HG03135 (cell line): ENCODE measurements around the gene SASS6.

ENCODE experiments used
- ATAC-seq: cut with Tn5 transposase; IDR thresholded peaks from one replicate; pipeline ENCODE4 v1.9.1; 2021; ENCODE audit warnings: mild to moderate bottlenecking, moderate library complexity; ENCODE audit not compliant: unreplicated experiment

Gene SASS6

GRCh38 chr1:100109554-100110066 is 23.1 kb downstream of the SASS6 start:
- no peak for ATAC-seq

- no peak for ATAC-seq
These were observed 25.0 kb downstream of the SASS6 start for GRCh38 chr1:100107696-100108095.

- ATAC-seq, result no peak
These were observed 31.2 kb downstream of the SASS6 start for GRCh38 chr1:100101564-100101963.

- no peak for ATAC-seq
These were observed 32.5 kb downstream of the SASS6 start for GRCh38 chr1:100100202-100100601.

DNA sequence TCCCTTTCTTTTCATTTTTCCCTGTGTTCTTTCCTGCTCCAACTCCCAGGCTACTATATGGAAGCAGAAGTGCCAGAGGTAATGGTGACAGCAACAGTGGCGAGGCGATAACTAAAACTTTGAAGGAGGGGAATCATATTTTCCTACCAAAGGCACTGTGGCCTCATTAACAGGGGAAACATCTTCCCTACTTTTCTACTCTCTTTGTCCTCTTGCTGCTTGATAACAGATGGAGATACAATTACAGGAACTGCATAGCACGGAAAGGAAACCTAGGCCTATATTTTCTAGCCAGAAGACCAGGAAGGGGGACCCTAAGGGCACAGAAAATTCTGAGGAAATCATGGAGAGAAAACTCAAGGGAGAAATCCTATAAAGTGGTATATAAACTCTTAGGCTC is 42.3 kb downstream of the SASS6 start:
- no peak for ATAC-seq

DNA sequence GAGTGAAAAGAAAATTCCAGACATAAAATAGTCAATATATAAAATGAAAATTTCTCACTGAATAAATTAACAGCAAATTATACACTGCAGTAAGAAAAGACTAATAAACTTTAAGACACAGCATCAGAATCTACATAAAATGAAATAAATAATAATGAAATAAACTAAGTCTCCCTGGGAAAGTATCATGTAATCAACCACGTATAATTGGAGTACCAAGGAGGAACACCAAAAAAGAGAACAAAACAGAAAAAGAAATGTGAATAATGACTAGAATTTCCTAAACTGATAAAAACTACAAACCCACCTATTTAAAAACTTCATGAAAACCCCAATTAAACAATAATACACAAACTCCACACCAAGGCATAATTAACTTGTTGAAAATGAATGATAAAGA is 43.6 kb downstream of the SASS6 start:
- no peak for ATAC-seq

DNA sequence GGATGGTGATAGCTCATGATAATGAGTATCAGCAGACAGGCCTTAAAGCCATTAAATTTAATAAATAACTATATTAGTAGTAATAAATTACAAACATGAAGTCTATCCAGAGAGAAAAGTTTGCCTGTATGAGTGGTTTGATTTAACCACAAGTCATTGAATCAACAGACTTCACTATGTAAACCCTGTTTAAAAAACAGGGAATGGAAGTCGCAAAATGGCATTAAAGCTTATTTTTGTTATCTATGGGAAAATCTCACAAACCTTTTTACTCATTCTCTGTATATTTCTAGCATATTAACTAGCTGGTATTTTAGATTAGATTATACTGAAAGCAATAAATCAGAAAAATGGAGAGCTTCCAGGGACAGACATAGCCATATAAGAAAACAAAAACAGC is 45.3 kb downstream of the SASS6 start:
- ATAC-seq, result no peak

- no peak for ATAC-seq
These were observed 52.4 kb downstream of the SASS6 start for GRCh38 chr1:100080331-100080730.

DNA sequence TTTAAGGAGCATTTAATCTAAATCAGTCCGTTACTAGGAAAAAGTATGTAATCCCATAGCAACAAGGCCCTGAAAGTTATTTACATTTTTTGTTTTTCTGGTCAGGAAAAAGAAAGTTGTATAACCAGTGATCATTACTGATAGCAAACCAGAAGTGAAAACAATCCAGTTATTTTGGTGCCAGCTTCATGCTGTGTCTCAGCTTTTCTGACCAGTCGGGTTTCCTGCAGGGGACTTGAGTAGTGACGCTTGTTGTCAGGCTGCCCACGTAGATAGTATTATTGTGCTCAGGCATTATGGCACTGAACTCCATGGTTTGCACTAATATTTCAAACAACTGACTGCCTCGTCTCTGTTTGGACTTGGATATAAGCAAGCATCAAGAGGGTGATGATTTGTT is 55.2 kb downstream of the SASS6 start:
- ATAC-seq, result peak; percentile 46

DNA sequence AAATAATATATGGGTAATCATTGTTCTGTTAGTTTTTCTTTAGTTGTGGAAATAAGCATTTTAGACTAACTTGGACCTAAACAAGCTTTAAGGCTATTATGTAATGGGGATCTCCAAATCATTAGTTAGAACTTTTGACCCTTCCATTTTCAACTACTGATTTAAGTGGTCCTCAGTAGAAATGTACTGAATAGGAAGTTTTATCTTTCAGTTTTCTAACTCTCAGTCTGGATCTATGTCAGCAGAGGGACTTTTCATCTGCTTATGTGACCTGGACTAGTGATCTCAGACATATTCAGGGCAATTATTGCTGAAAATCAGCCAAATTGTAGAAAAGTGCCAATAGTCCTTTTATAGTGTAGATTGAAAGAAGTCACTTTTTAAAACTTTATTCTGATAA is 56.0 kb downstream of the SASS6 start:
- peak; percentile 75 for ATAC-seq

DNA sequence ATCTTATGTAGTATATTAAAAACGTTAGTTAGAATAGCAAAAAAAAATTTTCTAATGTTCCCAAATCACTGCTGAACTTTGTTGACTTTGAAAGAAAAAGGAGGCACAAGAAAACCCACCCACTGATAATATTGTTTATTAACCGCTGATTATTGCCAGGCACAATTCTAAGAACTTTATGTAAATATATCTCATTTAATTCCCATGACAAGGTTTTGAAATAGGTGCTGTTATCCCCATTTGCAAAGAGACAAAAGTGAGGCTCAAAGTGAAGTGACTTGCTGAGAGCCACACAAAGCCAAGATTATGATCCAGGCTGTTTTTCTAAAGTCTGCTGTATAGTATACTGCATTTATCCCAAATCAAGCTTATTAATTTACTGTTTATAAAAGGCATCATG is 56.4 kb downstream of the SASS6 start:
- no peak for ATAC-seq

GRCh38 chr1:100075773-100076172 is 57.0 kb downstream of the SASS6 start:
- ATAC-seq, result peak; percentile 52

DNA sequence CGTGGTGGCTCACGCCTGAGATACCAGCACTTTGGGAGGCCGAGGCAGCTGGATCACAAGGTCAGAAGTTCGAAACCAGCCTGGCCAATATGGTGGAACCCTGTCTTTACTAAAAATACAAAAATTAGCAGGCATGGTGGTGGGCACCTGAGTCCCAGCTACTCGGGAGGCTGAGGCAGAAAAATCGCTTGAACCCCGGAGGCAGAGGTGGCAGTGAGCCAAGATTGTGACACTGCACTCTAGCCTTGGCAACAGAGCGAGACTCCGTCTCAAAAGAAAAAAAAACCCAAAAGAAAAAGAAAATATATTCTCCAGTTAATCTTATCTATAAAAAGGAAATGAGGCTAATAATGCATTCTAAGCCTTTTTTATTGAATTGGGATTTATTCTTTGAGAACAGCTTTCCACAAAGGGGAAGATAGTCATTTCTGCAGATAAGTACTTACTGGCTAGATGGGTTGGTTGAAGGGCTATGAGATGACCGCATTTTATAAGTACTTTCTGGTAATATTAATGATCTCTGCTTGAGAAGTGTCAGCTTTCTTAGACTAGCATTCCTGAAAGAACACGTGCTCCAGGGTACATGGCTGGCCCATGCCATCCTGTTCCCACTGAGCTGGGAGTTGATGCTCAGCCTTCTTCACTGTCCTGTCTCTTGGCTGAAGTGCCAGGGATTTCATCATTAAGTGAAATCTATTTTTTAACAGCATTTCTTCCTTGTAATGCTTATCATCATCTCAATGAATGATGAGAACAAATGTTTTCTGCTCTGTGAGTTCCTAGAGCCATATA is 57.9 kb downstream of the SASS6 start:
- ATAC-seq, result no peak

DNA sequence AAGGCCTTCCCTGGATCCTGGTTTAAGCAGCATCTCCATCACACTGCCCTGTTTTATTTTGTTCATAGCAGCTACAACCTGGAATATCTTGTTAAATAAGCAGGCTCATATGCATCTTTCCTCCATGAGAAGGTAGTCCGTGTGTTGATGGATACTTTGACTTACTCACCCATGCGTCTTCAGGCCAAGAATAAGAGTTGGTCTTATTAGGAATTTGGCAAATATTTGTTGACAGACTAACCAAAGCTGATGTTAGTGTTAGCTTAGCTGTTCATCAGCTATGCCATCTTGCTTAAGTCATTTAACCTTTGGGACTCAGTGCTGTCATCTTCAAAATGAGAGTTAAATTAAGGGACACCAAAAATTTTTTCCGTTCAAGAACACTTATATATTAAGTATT is 59.2 kb downstream of the SASS6 start:
- no peak for ATAC-seq

GRCh38 chr1:100070201-100070939 is 62.4 kb downstream of the SASS6 start:
- ATAC-seq, result no peak

DNA sequence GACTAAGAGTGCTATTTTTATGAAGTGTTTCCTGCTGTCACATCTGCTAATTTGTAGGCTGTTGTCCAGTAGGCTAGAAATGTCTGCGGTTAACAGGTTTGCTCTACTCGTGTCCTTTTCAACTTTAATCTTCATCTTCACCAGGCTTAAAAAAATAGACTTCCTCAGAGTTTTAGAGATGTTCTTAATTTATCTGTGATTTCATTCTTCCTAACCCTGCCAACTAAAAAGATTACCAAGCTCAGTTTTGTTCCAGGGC is 66.8 kb downstream of the SASS6 start:
- no peak for ATAC-seq

DNA sequence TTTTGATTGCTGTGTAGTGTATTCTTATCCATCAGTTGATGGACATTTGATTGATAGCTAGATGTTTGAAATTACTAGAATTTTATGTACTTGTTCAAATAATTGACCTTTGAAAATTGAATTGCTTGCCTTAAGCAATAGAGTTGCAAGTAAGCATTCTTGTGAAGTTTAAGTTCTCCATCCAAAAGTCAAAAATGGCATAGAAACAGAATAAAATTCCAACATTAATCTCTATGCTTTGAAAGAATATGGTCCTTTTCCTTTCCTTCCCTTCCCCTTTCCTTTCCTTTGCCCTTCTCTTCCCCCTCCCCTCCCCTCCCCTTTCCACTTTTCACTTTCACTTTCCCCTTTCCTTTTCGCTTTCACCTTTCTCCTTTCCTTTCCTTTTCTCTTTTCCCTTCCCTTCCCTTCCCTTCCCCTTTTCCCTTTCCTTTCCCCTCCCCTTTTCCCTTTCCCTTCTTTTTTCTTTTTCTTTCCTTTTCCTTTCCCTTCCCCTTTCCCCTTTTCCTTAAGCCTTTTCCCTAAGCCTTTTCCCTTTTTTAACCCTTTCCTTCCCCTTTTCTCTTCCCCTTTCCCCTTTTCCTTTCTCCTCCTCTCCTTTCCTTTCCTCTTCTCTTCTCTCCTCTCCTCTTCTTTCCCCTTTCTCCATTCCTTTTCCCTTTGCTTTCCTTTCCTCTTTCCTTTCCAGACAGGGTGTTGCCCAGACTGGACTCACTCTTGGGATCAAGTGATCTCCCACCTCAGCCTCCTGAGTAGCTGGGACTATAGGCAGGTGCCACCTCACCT is 67.4 kb downstream of the SASS6 start:
- ATAC-seq, result no peak

DNA sequence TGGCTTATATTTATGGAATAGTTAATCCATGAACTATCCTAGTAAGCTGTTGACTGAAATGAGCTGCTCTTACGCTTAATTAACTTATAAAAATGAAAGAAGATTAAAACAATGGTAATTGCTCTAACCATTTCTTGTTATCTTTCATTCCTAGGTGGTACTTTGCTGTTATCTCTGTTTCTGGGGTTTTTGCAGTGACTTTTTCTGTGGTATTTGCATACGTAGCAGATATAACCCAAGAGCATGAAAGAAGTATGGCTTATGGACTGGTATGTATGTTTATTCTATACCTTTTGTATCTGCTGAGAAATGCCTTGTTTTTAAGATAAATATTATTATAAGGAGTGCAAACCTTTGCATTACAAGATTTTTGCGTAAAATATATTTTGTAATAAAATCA is 71.0 kb downstream of the SASS6 start:
- ATAC-seq, result no peak

DNA sequence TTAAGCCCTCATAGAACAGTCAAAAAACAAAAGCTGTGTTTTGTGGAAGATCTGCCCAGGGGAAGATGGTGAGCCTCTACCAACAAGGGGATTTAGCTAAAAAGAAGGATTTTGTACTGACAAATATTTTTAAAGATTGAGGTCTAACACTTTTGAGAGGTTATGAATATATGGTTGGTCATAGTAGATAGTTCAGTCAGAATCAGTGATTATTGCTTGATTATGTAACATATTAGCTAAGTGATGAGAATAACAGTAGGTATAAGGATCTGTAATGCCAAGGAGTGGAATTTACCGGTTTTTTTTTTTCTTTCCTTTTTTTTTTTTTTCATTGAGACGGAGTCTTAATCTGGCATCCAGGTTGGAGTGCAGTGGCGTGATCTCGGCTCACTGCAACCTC is 79.0 kb downstream of the SASS6 start:
- no peak for ATAC-seq

- ATAC-seq, result no peak
These were observed 79.6 kb downstream of the SASS6 start for GRCh38 chr1:100053119-100053518.

- no peak for ATAC-seq
These were observed 80.8 kb downstream of the SASS6 start for GRCh38 chr1:100051893-100052292.

GRCh38 chr1:100051401-100051800 is 81.3 kb downstream of the SASS6 start:
- no peak for ATAC-seq
